Measurements from ENCODE around the gene THADA. TPM values are rescaled to one million over a fixed set of nuclear protein-coding genes. Genes with fewer than 3 reads are reported as not detected.

The THADA gene
- total RNA-seq, 6 donors from 2014 or later: 23.6 to 57.5 (median 37.3) TPM

DNA sequence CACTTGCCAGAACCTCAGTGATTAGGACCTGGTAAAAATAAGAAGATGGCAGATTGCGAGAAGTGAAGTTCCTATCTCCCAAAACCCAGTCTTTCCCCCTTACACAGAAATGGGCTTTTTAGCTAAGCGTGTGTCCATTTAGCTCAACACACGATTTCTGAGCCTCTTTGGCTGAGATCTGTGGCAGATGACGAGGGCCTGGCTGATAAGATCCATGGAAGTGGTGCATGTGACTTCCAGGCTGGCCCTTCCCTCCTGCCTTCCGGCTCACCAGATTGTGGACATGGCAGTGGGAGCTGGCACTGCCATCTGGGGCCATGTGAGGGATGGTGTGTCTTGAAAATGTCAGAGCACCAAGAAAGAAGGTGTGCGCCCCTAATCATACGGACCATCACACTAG is 328.5 kb downstream of the THADA start:
- TF ChIP-seq POLR2A (IDR thresholded peaks at IDR 0.05): no peak
- TF ChIP-seq POLR2AphosphoS5 (IDR thresholded peaks at IDR 0.05): no peak
- no peak for TF ChIP-seq EP300 (IDR thresholded peaks at IDR 0.05)
- TF ChIP-seq, protein P1, sequence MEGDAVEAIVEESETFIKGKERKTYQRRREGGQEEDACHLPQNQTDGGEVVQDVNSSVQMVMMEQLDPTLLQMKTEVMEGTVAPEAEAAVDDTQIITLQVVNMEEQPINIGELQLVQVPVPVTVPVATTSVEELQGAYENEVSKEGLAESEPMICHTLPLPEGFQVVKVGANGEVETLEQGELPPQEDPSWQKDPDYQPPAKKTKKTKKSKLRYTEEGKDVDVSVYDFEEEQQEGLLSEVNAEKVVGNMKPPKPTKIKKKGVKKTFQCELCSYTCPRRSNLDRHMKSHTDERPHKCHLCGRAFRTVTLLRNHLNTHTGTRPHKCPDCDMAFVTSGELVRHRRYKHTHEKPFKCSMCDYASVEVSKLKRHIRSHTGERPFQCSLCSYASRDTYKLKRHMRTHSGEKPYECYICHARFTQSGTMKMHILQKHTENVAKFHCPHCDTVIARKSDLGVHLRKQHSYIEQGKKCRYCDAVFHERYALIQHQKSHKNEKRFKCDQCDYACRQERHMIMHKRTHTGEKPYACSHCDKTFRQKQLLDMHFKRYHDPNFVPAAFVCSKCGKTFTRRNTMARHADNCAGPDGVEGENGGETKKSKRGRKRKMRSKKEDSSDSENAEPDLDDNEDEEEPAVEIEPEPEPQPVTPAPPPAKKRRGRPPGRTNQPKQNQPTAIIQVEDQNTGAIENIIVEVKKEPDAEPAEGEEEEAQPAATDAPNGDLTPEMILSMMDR (IDR thresholded peaks at IDR 0.05): no peak
- H3K27me3 ChIP-seq: no peaks in the 10 kb centered on the region
- ATAC-seq (ENCODE audit: low FRiP score in 2 of 2) (no peak), DNase-seq (no peak)
- 85 to 89% methylated on average over 7 of the region's 7 CpGs for WGBS, 2 donors
- H3K27ac ChIP-seq: peak overlapping the region; percentile 7 to 87 (median 76)
- peaks cover 0 to 3% (median 0%) of the 10 kb centered on the region in 4 donors for H3K36me3 ChIP-seq
- H3K4me3 ChIP-seq: no peak overlapping the region
- H3K4me1 ChIP-seq: peaks cover 34 to 48% (median 39%) of the 10 kb centered on the region in 4 donors
- H3K9me3 ChIP-seq: no peaks in the 10 kb centered on the region

DNA sequence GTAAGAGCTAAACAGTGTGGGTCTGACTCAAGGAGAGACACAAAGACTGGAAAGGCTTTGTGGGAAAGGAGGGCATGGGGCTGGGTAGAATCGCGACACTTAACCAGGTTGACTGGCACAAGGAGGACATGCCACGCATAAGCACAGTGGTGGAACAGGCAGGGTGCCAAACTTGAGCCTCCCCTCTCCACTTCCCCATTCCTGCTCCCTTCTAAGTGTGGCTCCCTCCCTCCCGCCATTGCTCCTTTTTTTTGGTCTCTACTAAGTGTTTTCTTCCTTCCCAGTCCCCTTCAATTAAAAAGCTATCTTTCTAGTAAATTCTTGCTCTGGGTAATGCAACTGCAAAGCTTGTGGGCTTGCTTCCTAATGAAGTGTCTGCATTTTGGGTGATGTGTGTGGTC is 329.1 kb downstream of the THADA start:
- no peaks in the 10 kb centered on the region for H3K9me3 ChIP-seq
- peak overlapping the region in 2 of 4 donors; percentile 35 to 44 for H3K27ac ChIP-seq
- H3K36me3 ChIP-seq: no peaks in the 10 kb centered on the region
- DNase-seq (peak in 1 of 2 donors; percentile 80), ATAC-seq (ENCODE audit: low FRiP score in 2 of 2) (no peak)
- WGBS, 2 donors: 22 to 56% methylated on average over 4 of the region's 4 CpGs
- TF ChIP-seq POLR2AphosphoS5 (IDR thresholded peaks at IDR 0.05) (no peak), EP300 (IDR thresholded peaks at IDR 0.05) (no peak), POLR2A (IDR thresholded peaks at IDR 0.05) (no peak)
- TF ChIP-seq, protein P1 (IDR thresholded peaks at IDR 0.05): no peak
- no peak overlapping the region for H3K4me3 ChIP-seq
- no peaks in the 10 kb centered on the region for H3K27me3 ChIP-seq
- peaks cover 34 to 48% (median 39%) of the 10 kb centered on the region in 4 donors for H3K4me1 ChIP-seq

DNA sequence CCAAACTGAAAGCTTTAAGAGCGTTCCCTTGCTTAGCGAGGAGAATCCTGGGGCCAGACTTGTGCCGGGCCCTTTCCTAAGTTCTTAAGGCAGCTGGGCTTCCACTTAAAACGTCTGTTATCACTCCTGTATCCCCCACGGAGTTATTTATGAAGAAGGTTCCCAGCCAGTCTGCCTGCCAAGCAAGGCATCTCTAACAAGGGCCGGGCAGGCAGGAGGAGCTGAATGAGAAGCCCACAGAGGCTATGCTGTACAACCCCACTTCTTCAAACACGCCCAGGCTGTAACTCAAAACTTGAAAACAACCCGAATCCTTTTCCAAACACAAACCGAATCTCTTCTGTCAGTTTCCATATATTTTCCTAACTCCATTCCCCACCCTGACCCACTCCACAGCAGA is 330.4 kb downstream of the THADA start:
- no peaks in the 10 kb centered on the region for H3K9me3 ChIP-seq
- H3K4me3 ChIP-seq: no peak overlapping the region
- no peaks in the 10 kb centered on the region for H3K36me3 ChIP-seq
- peaks cover 32 to 44% (median 35%) of the 10 kb centered on the region in 4 donors for H3K4me1 ChIP-seq
- TF ChIP-seq POLR2AphosphoS5 (IDR thresholded peaks at IDR 0.05): no peak
- no peak for TF ChIP-seq EP300 (IDR thresholded peaks at IDR 0.05)
- TF ChIP-seq, protein P1 (IDR thresholded peaks at IDR 0.05): no peak
- no peak for TF ChIP-seq POLR2A (IDR thresholded peaks at IDR 0.05)
- no peaks in the 10 kb centered on the region for H3K27me3 ChIP-seq
- 64 to 78% methylated on average over 9 of the region's 9 CpGs for WGBS, 2 donors
- ATAC-seq (ENCODE audit: low FRiP score in 2 of 2): peak in 1 of 2 donors; percentile 32
- H3K27ac ChIP-seq: peak overlapping the region in 3 of 4 donors; percentile 29 to 44 (median 30)
- no peak for DNase-seq

DNA sequence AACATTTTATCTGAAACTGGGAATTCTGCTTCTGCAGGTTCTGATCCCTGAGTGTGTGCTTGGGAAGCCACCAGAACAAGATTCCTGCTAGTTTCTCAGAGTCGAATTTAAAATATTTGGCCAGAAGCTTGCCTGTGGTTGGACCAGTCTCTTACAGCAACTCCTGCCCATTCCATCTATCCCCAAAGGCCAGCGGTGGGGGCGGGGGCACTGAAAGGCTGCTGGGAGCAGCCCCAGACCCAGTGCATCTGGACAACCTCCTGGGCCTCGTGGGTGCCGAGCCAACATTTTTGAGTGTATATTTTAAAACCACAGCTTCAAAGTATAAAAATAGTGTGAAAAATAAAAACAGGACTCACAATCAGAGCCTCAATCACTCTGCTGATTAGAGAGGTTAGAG is 330.8 kb downstream of the THADA start:
- H3K27ac ChIP-seq: peak overlapping the region in 3 of 4 donors; percentile 29 to 44 (median 30)
- no peak overlapping the region for H3K4me3 ChIP-seq
- H3K27me3 ChIP-seq: no peaks in the 10 kb centered on the region
- H3K9me3 ChIP-seq: no peaks in the 10 kb centered on the region
- 73 to 74% methylated on average over 5 of the region's 5 CpGs for WGBS, 2 donors
- peaks cover 28 to 39% (median 31%) of the 10 kb centered on the region in 4 donors for H3K4me1 ChIP-seq
- H3K36me3 ChIP-seq: no peaks in the 10 kb centered on the region
- no peak for ATAC-seq (ENCODE audit: low FRiP score in 2 of 2)
- TF ChIP-seq POLR2A (IDR thresholded peaks at IDR 0.05) (no peak), EP300 (IDR thresholded peaks at IDR 0.05) (no peak)
- DNase-seq: peak in 1 of 2 donors; percentile 56

DNA sequence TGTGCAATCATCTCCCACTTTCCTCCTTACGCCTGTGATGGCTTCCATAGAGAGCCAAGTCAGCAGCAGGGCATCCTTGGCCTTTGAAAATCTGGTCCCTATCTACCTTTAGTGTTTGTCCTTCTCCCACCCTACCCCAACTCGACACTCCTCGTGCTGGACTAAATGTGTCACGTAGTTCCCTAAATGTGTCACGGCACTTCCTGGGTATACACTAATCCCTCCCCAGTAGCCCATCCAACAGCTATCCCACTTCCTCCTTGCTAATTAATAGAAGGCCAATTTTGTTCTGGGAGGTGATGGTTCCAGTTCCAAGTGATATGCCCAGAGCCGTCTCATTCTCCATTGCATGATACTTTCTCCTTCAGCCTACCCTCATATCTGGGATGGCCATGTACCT is 332.9 kb downstream of the THADA start:
- 78 to 87% methylated on average over 6 of the region's 6 CpGs for WGBS, 2 donors
- no peaks in the 10 kb centered on the region for H3K27me3 ChIP-seq
- TF ChIP-seq POLR2A (IDR thresholded peaks at IDR 0.05): no peak
- TF ChIP-seq, protein P1 (IDR thresholded peaks at IDR 0.05): no peak
- ATAC-seq (ENCODE audit: low FRiP score in 2 of 2) (no peak), DNase-seq (no peak)
- H3K4me1 ChIP-seq: peaks cover 10 to 19% (median 12%) of the 10 kb centered on the region in 4 donors
- no peaks in the 10 kb centered on the region for H3K36me3 ChIP-seq
- no peaks in the 10 kb centered on the region for H3K9me3 ChIP-seq
- H3K4me3 ChIP-seq: no peak overlapping the region
- no peak overlapping the region for H3K27ac ChIP-seq

All from upper lobe of left lung (tissue), 6 donors.